Right renal pelvis (tissue), 4 donors: Measurements from ENCODE around the gene BAD. TPM values are rescaled to one million over a fixed set of nuclear protein-coding genes. Genes with fewer than 3 reads are reported as not detected.
"Not testable (repeated sequence)": the region's sequence is repeated elsewhere in the genome, so short reads cannot be mapped to it uniquely, and the experiment has no call there.

Experiments used
- DNase-seq, 4 donors: peaks; one replicate each; pipeline ENCODE4 v3.0.0-alpha.2; 2013; ENCODE audit warnings: low read depth in 4 of 4, low spot score in 3 of 4, missing footprints in 1 of 4
- polyA plus RNA-seq, 4 donors: library from polyadenylated mRNA; unstranded; fragments of 120-200 nt; gene quantifications; one replicate each; pipeline ENCODE4 v1.2.1, GENCODE V29; 2013; ENCODE audit not compliant: insufficient read length in 4 of 4

The BAD gene
- polyA plus RNA-seq, 4 donors = 44.2 to 69.5 (median 49.2) TPM

GRCh38 chr11:64315667-64316526, 31.4 kb upstream of the BAD start:
- DNase-seq = not testable (repeated sequence)

- DNase-seq = no peak
Measured at GRCh38 chr11:64314805-64315561, 30.5 kb upstream of the BAD start.

GRCh38 chr11:64314146-64314804, 29.8 kb upstream of the BAD start:
- no peak for DNase-seq

GRCh38 chr11:64313491-64314145, 29.2 kb upstream of the BAD start:
- DNase-seq = no peak

- no peak for DNase-seq
Measured at GRCh38 chr11:64312947-64313346, 28.5 kb upstream of the BAD start.

GRCh38 chr11:64307795-64308194, 23.3 kb upstream of the BAD start:
- not testable (repeated sequence) for DNase-seq

- DNase-seq = no peak
Measured at GRCh38 chr11:64306876-64307622, 22.6 kb upstream of the BAD start.

GRCh38 chr11:64306563-64306875, 22.1 kb upstream of the BAD start:
- no peak for DNase-seq

- DNase-seq = no peak
Measured at GRCh38 chr11:64305691-64306562, 21.5 kb upstream of the BAD start.

- peak; percentile 95 to 97 (median 96) for DNase-seq
Measured at GRCh38 chr11:64305075-64305690, 20.7 kb upstream of the BAD start, which contains the start of gene ESRRA. TSS of gene ESRRA (plus strand) at chr11:64305524. CDS start at chr11:64307180, 1,656 bp downstream.

GRCh38 chr11:64304316-64305072, 20.0 kb upstream of the BAD start:
- DNase-seq = peak in 3 of 4 donors; percentile 77 to 81 (median 81)

- DNase-seq = no peak
Measured at GRCh38 chr11:64304032-64304315, 19.5 kb upstream of the BAD start.

GRCh38 chr11:64303109-64304031, 18.9 kb upstream of the BAD start:
- DNase-seq = no peak

- DNase-seq = no peak
Measured at GRCh38 chr11:64299847-64300648, 15.6 kb upstream of the BAD start, which contains the start of gene CATSPERZ. TSS of gene CATSPERZ (plus strand) at chr11:64300358. CDS start at chr11:64300411, 53 bp downstream.

- DNase-seq = no peak
Measured at GRCh38 chr11:64298966-64299846, 14.7 kb upstream of the BAD start.
